Measurements from ENCODE around the gene CCDC183. TPM values are rescaled to one million over a fixed set of nuclear protein-coding genes. Genes with fewer than 3 reads are reported as not detected.

The CCDC183 gene
- total RNA-seq, 2 donors from 2014 or later, result 2.4 to 20.0 TPM

DNA sequence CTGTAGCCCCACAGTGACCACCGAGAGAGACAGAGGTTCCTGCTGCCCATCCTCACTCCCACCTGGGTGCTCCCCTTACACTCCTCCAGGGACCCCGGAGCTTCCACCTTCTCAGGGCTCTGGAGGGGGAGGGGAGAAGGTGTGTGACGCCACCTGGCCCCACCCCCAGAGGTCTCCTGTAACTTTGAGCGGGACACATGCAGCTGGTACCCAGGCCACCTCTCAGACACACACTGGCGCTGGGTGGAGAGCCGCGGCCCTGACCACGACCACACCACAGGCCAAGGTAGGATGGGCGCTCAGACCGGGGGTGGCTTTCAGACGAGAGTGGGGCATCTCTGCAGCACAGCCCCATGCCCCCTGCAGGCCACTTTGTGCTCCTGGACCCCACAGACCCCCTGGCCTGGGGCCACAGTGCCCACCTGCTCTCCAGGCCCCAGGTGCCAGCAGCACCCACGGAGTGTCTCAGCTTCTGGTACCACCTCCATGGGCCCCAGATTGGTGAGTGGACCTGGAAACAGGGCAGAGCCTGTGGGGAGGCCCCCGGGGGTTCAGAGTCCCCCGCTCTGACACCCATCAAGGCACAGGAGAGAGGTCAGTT, 60.5 kb downstream of the CCDC183 start:
- Histone ChIP-seq H3K4me1 (peaks cover 34% of the 10 kb centered on the region), H3K27ac (no peak overlapping the region), H3K27me3 (no peaks in the 10 kb centered on the region), H3K9me3 (no peaks in the 10 kb centered on the region), H3K4me3 (no peak overlapping the region), H3K9ac (ENCODE audit: low read depth in 2 of 2, low read length in 2 of 2) (peak overlapping the region in 1 of 2 donors; percentile 88), H3K36me3 (peaks cover 2% of the 10 kb centered on the region)
- TF ChIP-seq, protein P1, sequence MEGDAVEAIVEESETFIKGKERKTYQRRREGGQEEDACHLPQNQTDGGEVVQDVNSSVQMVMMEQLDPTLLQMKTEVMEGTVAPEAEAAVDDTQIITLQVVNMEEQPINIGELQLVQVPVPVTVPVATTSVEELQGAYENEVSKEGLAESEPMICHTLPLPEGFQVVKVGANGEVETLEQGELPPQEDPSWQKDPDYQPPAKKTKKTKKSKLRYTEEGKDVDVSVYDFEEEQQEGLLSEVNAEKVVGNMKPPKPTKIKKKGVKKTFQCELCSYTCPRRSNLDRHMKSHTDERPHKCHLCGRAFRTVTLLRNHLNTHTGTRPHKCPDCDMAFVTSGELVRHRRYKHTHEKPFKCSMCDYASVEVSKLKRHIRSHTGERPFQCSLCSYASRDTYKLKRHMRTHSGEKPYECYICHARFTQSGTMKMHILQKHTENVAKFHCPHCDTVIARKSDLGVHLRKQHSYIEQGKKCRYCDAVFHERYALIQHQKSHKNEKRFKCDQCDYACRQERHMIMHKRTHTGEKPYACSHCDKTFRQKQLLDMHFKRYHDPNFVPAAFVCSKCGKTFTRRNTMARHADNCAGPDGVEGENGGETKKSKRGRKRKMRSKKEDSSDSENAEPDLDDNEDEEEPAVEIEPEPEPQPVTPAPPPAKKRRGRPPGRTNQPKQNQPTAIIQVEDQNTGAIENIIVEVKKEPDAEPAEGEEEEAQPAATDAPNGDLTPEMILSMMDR (IDR thresholded peaks at IDR 0.05), result no peak
- intact Hi-C loops (cut with DNase I), result no loop called here
- peak; percentile 22 for DNase-seq

GRCh38 chr9:136857166-136857565, 61.0 kb downstream of the CCDC183 start:
- Histone ChIP-seq H3K4me1 (peaks cover 34% of the 10 kb centered on the region), H3K4me3 (no peak overlapping the region), H3K9ac (ENCODE audit: low read depth in 2 of 2, low read length in 2 of 2) (peak overlapping the region in 1 of 2 donors; percentile 88), H3K36me3 (peaks cover 2% of the 10 kb centered on the region), H3K27me3 (no peaks in the 10 kb centered on the region), H3K9me3 (no peaks in the 10 kb centered on the region), H3K27ac (peak overlapping the region; percentile 97)
- TF ChIP-seq, protein P1 (IDR thresholded peaks at IDR 0.05), result no peak
- DNase-seq, result peak; percentile 22
- intact Hi-C loops (cut with DNase I), result no loop called here

Small RNA genes lying within 50 kb of the gene (microRNA-seq; reads per million reads assigned to microRNA genes)
- gene MIR4292, result not detected
- not detected for gene MIR6722

Other genes starting within 250 kb of the CCDC183 start
- gene EGFL7, start 133.4 kb upstream of the CCDC183 start, total RNA-seq, result 10 to 100 TPM; 17.3 to 28.4 TPM
- gene AGPAT2, start 108.9 kb upstream of the CCDC183 start, total RNA-seq, result 100 to 1,000 TPM; 197 to 372 TPM
- 1 to 10 TPM in 1 of 2 donors, under 1 TPM in 1; 0.82 to 2.8 TPM for gene DIPK1B, start 83.8 kb upstream of the CCDC183 start, total RNA-seq
- gene LCN10, start 53.4 kb upstream of the CCDC183 start, total RNA-seq, result 1 to 10 TPM in 1 of 2 donors, under 1 TPM in 1; 0.11 to 3.3 TPM
- 1 to 10 TPM in 1 of 2 donors, under 1 TPM in 1; 0.56 to 1.2 TPM for gene LCN6, start 47.8 kb upstream of the CCDC183 start, total RNA-seq
- gene LCN8, start 38.1 kb upstream of the CCDC183 start, total RNA-seq, result not detected
- 1 to 10 TPM in 1 of 2 donors, not detected in 1; 3.4 TPM for gene LCN15, start 31.8 kb upstream of the CCDC183 start, total RNA-seq
- gene TMEM141, start 5.0 kb upstream of the CCDC183 start, total RNA-seq, result 100 to 1,000 TPM; 236 to 366 TPM
- 100 to 1,000 TPM; 126 to 163 TPM for gene RABL6, start 11.6 kb downstream of the CCDC183 start, total RNA-seq
- 10 to 100 TPM; 11.5 to 17.1 TPM for gene AJM1, start 46.1 kb downstream of the CCDC183 start, total RNA-seq
- gene PHPT1, start 53.1 kb downstream of the CCDC183 start, total RNA-seq, result 100 to 1,000 TPM; 137 to 176 TPM
- 10 to 100 TPM; 11.0 to 61.7 TPM for gene MAMDC4, start 56.0 kb downstream of the CCDC183 start, total RNA-seq
- gene EDF1, start 70.0 kb downstream of the CCDC183 start, total RNA-seq, result 100 to 1,000 TPM; 442 to 494 TPM
- gene TRAF2, start 90.2 kb downstream of the CCDC183 start, total RNA-seq, result 10 to 100 TPM; 22.4 to 50.6 TPM
- 100 to 1,000 TPM; 162 to 174 TPM for gene FBXW5, start 148.4 kb downstream of the CCDC183 start, total RNA-seq
- 10 to 100 TPM in 1 of 2 donors, 1 to 10 TPM in 1; 5.3 to 11.9 TPM for gene C8G, start 148.9 kb downstream of the CCDC183 start, total RNA-seq
- 1 to 10 TPM; 6.5 to 8.6 TPM for gene LCN12, start 155.9 kb downstream of the CCDC183 start, total RNA-seq
- 10 to 100 TPM; 15.9 to 26.1 TPM for gene PTGDS, start 181.2 kb downstream of the CCDC183 start, total RNA-seq
- not detected for gene LCNL1, start 186.7 kb downstream of the CCDC183 start, total RNA-seq
- gene PAXX, start 196.1 kb downstream of the CCDC183 start, total RNA-seq, result 10 to 100 TPM; 29.9 to 81.0 TPM
- gene CLIC3, start 200.2 kb downstream of the CCDC183 start, total RNA-seq, result 10 to 100 TPM in 1 of 2 donors, 1 to 10 TPM in 1; 3.6 to 15.4 TPM
- gene ABCA2, start 231.9 kb downstream of the CCDC183 start, total RNA-seq, result 10 to 100 TPM; 22.4 to 47.5 TPM
- not detected for gene FUT7, start 235.8 kb downstream of the CCDC183 start, total RNA-seq
- gene NPDC1, start 249.8 kb downstream of the CCDC183 start, total RNA-seq, result 100 to 1,000 TPM; 149 to 177 TPM

All from colonic mucosa (tissue), 4 donors.